ENCODE results near the gene BRSK1. TPM values are rescaled to one million over a fixed set of nuclear protein-coding genes. Genes with fewer than 3 reads are reported as not detected.
"Not testable (repeated sequence)": the region's sequence is repeated elsewhere in the genome, so short reads cannot be mapped to it uniquely, and the experiment has no call there.

The BRSK1 gene
- total RNA-seq, 2 donors from 2014 or later, result 0.95 to 1.3 TPM

DNA sequence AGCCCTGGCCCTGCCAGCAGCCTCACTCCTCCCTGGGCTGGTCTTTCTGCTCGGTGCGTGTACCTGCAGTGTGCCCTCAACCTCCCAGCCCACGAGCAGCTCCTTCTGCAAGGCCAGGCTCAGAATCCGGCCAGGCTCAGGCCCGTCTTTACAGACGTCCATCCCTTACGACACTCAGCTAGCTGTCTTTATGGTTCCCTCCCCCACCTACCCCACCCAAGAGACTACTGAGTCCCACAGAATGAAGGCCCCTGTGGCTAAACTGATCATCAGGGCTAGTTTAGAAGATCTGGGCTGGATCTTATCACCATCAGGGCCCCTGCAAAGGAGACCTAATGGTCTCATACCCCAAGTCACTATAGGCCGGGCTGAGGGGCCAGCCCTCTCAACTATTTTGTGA is 30.6 kb downstream of the BRSK1 start:
- DNase-seq (no peak), ATAC-seq (no peak)
- intact Hi-C loops (cut with DNase I, micrococcal nuclease), result no loop called here

DNA sequence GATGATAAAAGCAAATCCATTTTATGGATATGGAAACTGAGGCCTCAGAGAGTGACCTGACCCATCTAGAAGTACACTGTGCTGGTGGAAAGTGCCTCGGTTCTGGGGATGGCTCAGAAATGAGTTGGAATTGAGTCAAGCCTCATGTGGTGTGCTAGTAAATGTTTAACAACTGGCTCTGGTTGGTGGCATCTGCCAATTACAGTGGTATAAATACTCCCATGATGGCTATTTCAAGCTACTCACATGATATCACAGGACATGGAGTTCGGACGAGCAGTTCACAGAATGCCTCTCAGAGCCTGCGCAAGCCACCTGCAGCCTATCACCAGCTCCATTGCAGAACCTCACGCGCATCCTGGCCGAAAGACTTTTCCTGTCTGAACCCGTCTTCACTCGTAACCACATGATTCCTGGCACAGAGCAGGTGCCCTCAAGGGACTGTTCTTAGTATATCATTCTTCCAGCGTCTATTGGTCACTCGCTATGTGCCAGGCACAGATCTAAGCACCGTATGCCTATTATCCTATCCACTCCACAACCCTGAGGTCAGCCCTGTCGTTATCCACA is 32.2 kb downstream of the BRSK1 start:
- intact Hi-C loops (cut with DNase I, micrococcal nuclease), result no loop called here
- no peak for DNase-seq
- ATAC-seq, result no peak

DNA sequence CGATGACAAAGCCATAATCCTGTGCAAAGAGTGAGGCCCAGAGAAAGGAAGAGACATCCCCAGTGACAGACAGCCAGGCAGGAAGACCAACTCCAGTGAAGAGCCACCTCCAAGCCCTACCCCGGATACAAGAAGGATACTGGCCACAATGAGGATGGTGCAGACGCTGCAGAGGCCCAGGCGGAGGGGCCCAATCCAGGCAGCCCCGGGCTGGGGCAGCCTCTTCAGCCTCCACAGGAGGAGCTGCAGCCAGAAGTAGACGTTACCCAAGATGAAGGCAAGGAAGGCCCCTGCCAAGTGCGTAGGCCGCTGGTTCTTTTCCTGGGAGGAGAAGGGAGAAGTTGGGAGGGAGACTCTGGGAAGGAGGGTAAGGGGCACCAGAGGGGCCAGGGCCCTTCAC is 32.8 kb downstream of the BRSK1 start:
- ATAC-seq (no peak), DNase-seq (no peak)
- intact Hi-C loops (cut with DNase I, micrococcal nuclease), result no loop called here

DNA sequence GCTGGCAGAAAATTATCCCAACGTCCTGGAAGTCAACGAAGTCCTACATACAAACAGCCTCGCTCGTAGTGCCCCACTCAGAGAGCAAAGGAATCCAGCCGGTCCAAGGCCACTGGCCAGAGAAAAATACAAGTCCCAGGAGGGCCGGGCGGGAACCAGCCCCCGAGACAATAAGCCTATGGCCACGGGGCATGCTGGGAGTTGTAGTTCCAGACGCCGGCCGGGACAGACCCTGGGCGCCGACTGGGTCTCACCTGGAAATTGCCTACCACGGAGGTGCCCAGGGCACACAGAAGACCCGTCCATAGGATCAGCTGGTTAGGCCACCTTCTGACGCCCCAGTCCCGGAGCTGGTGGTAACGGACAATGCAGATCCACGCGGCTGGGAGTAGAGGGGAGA is 36.0 kb downstream of the BRSK1 start:
- intact Hi-C loops (cut with DNase I, micrococcal nuclease), result no loop called here
- DNase-seq (no peak), ATAC-seq (no peak)

DNA sequence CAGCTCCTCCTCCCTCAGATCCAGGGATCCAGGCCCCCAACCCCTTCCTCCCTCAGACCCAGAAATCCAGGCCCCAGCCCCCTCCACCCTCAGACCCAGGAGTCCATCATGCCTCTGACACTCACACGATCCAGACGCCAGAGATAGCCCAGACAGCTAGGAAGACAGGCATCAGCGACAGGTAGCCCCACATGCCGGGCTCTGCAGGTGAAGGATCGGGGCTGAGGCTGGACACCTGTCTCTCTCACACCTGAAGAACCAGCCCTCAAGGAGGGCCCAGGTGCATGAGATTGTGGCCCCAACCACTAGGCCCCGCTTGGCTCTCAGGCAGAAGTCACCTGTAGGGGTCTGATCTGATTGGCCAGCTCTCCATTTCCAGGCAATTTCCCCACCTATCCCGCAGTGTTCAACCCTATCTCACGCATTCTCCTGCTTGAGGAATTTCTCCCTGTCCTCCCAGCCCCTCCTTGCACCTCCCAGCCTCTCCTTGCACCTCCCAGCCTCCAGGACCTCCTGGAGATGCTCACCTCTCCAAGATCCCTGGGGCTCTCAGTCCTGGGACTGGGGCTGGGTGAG is 37.1 kb downstream of the BRSK1 start:
- intact Hi-C loops (cut with DNase I, micrococcal nuclease), result no loop called here
- no peak for ATAC-seq
- no peak for DNase-seq

DNA sequence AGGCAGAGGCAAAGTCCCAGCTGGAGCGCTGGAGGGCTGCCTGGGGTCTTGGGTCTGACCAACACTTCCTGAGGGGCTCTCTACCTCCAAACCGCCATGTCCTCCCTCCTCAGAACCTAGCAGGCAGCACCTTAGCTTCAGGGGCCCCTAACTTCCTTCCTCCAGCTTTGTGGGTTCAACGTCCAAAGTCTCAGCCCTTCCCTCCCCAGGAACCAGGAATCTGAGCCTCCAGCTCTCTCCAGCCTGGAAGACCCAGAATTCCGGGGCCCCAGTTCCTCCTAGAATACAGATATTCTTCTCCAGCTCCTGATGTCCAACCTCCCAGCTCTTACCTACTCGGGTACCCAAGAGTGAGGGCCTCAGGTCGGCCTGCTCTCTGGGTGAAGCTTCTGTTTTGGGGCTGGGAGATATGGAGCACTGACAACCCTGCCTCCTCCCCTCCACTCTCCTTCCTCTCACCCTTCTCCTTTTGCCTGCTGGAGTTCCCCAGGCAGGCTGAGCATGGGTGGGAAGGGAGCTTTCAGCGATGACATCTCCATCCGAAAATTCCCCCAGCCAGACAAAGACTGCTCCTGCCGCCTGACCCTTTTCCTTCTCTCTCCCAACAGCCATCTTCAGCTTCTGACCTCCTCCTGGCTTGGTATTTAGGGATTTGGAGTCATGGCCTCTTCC is 37.8 kb downstream of the BRSK1 start:
- peak in 1 of 2 donors; percentile 50 for DNase-seq
- ATAC-seq, result peak; percentile 85
- intact Hi-C loops (cut with DNase I, micrococcal nuclease), result no loop called here

DNA sequence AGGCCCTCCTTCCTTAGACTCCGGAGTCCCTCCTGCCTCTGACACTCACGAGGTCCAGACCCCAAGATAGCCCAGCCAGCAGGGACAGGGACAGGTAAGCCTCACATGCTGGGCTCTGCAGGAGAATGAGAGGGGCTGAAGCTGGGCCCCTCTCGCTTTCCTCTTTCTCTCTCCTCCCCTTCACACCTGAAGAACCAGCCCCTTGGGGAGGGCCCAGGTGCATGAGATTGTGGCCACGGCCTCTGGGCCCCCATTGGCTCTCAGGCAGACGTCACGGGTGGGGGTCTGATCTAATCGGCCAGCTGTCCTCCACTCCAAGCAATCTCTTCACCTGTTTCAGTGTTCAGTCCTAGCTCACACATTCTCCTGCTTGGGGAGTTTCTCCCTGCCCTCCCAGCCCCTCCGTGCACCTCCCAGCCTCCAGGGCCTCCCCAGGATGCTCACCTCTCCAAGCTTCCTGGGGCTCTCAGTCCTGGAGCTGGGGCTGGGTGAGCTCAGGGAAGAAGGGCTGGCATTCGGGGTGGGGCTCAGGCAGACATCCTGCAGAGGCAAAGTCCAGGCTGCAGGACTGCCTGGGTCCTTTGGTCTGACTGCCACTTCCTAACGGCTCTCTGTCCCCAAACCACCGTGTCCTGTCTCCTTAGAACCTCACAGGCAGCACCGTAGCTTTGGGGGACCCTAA is 38.5 kb downstream of the BRSK1 start:
- peak; percentile 66 to 79 for DNase-seq
- peak; percentile 92 for ATAC-seq
- intact Hi-C loops (cut with DNase I, micrococcal nuclease), result no loop called here

DNA sequence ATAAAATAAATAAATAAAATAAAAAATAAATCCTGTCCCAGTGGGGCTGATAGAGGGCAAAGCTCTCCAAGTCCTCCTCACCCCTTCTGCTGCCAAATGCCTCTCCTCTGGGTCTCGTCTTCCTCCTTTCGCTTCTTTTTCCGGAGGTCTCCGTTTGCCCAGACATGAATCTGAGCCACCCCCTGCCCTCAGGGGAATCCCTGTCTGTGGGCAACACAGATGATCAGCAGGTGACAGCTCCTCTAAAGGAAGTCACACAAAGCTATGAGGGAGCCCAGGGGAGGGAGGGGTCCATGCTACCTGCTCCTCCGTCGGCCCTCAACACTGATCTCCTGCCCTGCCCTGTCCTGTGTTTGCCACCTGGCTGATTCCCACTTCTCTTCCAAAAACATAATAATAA is 40.9 kb downstream of the BRSK1 start:
- intact Hi-C loops (cut with DNase I, micrococcal nuclease), result no loop called here
- ATAC-seq (no peak), DNase-seq (no peak)

DNA sequence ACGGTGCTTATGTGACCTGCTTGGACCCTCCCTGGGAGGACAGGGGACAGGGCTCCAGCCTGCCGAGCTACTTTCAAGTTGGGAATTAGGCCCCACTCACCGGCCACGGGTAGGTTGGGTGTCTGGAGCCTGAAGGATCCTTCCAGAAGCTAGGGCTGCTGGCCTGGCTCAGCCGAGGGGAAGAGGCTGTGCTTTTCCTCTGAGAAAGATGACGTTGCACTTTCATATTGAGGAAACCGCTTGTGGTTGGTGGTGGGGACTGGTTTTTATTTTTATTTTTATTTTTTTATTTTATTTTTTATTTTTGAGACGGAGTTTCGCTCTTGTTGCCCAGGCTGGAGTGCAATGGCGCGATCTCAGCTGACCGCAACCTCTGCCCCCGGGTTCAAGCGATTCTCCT is 41.4 kb downstream of the BRSK1 start, which contains the start of gene TMEM150B:
TSS of gene TMEM150B (minus strand) at position 170 of the 400 bp plus-strand sequence. CDS start 4,305 bp downstream, outside the sequence.
- intact Hi-C loops (cut with DNase I, micrococcal nuclease), result no loop called here
- DNase-seq, result no peak

DNA sequence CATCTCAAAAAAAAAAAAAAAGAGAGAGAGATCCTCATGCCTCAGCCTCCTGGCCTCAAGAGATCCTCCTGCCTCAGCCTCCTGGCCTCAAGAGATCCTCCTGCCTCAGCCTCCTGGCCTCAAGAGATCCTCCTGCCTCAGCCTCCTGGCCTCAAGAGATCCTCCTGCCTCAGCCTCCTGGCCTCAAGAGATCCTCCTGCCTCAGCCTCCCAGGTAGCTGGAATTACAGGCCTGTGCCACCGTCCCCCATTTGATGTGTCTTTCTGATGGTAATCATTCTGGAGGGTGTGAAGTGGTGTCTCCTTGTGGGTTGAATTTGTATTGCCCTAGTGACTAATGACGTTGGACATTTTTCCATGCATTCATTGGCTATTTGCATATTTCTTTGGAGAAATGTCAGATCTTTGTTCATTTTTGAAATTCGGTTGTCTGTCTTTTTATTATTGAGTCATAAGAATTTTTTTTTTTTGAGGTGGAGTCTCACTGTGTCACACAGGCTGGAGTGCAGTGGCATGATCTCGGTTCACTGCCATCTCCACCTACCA is 45.0 kb downstream of the BRSK1 start:
- ATAC-seq; DNase-seq; intact Hi-C loops (cut with DNase I, micrococcal nuclease): not testable (repeated sequence)

More for the DNA sequence above, 41.4 kb downstream of the BRSK1 start, which contains the start of gene TMEM150B:
- ATAC-seq, result no peak

DNA sequence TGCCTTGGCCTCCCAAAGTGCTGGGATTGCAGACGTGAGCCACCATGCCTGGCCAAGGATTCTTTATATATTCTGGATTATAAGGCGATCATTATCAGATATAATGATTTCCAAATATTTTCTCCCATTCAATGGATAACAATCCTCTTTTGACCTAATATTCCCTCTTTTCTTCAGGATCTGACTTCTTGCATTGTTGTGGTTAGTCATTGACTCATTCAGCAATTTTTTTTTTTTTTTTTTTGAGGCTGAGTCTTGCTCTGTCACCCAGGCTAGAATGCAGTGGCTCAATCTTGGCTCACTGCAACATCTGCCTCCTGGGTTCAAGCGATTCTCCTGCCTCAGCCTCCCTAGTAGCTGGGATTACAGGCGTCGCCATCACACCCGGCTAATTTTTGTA is 46.0 kb downstream of the BRSK1 start:
- DNase-seq; intact Hi-C loops (cut with DNase I, micrococcal nuclease); ATAC-seq: not testable (repeated sequence)

DNA sequence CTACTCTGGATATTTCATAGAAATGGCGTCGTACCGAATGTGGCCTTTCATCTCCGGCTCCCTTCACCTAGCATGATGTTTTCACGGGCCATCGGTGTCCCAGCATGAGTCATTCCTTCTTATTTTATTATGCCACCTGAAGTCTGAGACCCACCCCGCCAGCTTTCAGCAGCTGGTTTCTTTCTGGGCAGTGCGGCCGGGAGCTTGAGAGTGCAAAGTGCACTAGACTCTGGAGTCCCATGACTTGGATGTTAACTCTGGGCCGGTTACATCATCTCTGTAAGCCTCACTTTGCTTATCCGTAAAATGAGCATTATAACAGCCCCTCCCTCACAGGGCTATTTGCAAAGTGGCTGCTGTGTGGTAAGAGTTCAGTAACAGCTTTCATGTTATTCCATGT is 50.1 kb downstream of the BRSK1 start:
- intact Hi-C loops (cut with DNase I, micrococcal nuclease), result no loop called here
- peak; percentile 79 to 93 for DNase-seq
- ATAC-seq, result peak; percentile 92

DNA sequence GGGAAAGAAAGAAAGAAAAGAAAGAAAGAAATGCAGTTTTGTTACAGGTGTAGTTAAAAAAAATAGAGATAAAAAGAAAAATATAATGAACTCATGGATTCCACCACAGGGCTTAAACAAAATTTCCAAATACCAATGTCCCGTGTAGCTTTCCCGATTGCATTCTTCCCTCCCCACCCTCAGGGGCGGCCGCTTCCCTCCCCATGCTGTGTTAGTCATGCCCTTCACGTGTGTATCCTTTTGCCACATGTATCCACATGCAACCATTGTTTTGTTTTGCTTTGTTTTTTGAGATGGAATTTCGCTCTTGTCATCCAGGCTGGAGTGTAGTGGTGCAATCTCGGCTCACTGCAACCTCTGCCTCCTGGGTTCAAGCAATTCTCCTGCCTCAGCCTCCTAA is 52.3 kb downstream of the BRSK1 start:
- no peak for DNase-seq
- intact Hi-C loops (cut with DNase I, micrococcal nuclease), result no loop called here
- no peak for ATAC-seq

DNA sequence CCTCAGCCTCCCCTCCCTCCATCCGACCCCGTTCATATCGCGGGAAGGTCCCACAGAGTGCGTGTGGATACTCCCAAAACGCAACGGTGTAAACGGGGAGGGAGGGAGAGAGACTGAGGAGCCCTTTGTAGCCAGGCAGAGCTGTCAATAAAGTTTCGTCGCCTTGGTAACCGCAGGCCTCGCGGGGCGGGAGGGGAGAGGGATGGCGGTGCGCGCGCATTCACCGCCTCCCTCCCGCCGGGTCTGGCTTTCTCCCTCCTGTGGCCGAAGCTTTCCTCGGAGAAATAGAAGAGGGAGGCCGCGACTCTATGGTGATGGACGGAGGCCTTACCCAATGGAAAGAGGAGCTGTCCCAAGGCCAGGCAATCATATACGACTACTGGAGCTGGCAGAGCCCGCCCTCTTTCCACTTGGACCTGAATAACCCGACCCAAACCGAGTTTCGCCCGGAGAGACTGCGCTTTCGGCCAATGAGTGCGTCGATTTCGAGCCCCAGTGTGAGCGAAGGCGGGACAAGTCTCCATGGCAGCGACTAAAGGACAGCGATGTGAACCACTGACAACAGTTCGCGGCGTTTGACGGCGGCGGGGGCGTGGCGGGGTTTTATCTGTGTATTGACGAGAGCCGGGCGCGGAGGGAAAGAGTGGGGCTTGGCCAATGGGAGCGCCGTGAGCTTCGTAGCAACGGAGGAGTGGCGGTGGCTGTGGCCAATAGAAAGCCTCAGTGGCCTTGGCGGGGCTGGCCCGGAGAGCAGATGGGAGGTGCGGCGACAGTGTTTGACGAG is 55.5 kb downstream of the BRSK1 start, which contains the start of gene KMT5C:
TSS of gene KMT5C (plus strand) at position 772 of the 784 bp plus-strand sequence. CDS start 2,061 bp downstream, outside the sequence.
- intact Hi-C loops (cut with DNase I, micrococcal nuclease), result no loop called here
- peak; percentile 79 for ATAC-seq
- DNase-seq, result peak; percentile 100

DNA sequence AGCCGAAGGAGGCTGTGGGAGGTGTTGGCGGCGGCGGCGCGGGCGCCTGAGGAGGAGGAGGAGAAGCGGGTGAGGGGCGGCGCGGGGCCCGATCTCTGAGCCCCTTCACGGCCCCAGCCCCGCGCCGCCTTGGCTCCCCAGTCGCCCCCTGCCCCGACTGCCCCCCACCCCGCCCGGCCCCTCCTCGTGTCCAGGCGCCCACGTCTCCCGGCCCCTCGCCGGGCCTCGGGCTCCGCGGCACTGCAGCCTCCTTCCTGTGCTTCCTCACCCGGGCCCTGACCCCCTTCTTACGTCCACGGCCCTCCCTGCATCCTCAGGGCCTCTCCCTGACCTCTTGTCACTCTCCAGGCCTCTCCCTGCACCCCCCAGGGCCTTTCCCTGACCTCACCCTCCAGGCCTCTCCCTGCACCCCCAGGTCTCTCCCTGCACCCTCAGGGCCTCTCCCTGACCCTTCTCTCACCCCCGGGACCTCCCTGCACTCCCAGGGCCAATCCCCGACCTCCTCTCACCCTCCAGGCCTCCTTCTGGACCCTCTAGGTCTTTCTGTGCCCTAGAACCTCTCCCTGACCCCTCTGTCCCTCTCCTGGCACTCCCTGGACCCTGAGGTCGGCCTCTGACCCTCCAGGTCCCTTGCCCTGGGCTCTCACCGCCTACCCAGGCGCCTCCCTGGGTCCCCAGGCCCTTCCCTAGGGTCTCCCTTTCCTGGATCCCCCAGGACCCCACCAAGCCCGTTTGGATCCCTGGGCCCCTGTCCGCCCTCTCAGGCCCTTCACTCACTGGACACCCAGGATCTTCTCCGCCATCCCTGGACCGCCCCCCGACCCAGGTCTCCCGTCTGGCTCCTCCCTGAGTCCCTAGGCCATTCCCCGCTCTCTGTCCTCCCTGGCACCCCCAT is 56.3 kb downstream of the BRSK1 start:
- intact Hi-C loops (cut with DNase I, micrococcal nuclease), result no loop called here
- peak; percentile 12 for ATAC-seq
- DNase-seq, result peak; percentile 57 to 61

DNA sequence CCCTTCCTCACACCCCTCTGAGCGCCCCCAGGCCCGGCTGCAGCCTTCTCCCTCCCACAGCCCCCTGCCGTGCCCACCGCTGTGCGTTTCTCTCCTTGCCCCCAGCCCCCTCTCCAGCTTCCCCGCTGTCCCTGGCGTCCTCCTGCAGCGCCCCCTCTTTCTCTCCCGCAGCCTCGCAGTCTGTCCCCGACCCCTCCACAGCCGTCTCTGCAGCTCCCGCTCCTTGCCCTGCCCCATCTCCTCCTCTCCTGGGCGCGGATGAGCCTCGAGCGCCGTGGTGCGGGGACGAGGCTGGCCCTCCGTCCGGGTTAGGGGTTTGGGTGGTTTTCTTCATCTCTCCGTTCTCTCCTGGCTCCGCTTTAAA is 57.0 kb downstream of the BRSK1 start:
- no peak for ATAC-seq
- intact Hi-C loops (cut with DNase I, micrococcal nuclease), result no loop called here
- DNase-seq, result peak in 1 of 2 donors; percentile 49

DNA sequence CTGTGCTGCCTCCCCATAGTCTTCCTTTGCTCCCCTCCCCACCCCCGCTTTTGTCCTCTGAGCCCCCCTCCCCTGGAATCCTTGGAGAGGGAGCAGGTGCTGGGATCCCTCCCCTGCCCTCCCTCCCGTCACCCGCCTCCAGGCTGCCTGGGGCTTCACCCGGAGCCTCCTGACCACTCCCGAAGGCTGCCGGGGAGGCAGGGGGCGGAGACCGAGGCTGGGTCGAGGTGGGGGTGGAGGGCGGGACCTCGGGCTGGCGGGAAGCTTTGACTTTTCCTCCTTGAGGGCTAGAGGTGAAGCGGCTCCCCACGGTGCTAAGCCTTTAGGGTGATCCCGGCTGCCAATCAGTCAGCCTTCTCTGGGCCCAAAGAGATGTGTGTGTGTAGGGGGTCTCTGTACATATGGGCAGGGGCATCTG is 57.4 kb downstream of the BRSK1 start:
- ATAC-seq (peak; percentile 25), DNase-seq (peak; percentile 81 to 91)
- intact Hi-C loops (cut with DNase I, micrococcal nuclease), result no loop called here

All from left colon (tissue), 2 donors.